Measurements from ENCODE around the gene SETBP1. TPM values are rescaled to one million over a fixed set of nuclear protein-coding genes. Genes with fewer than 3 reads are reported as not detected.

Gene SETBP1
- total and polyA plus RNA-seq, 2 of the 8 experiments (the other 6 are each of a cell fraction or from before 2014, with no cell fraction given): 2.0 to 6.5 TPM

- Histone ChIP-seq H3K36me3 (ENCODE audit: control insufficient read depth in 2 of 4, insufficient read depth in 4 of 4, low read length in 3 of 4) (no peaks in the 10 kb centered on the region), H2BK120ac (replicated peaks; ENCODE audit: low read depth, low read length) (no peak overlapping the region), H3K18ac (ENCODE audit: extremely low read depth, low read length) (no peak overlapping the region), H3K56ac (replicated peaks; ENCODE audit: insufficient read length, low read depth, low read length) (no peak overlapping the region), H4K5ac (ENCODE audit: insufficient read length, low read depth, low read length) (no peak overlapping the region), H3K9me3 (ENCODE audit: insufficient read depth in 2 of 2, low read depth in 1 of 2, low read length in 1 of 2) (no peaks in the 10 kb centered on the region), H3K79me1 (ENCODE audit: low read depth, low read length) (no peaks in the 10 kb centered on the region), H3K4ac (replicated peaks; ENCODE audit: insufficient read length, low read depth, low read length) (no peak overlapping the region), H3K9ac (replicated peaks in 1 of 4; ENCODE audit: extremely low read depth in 1 of 4, low read depth in 3 of 4, low read length in 3 of 4) (no peak overlapping the region), H3K79me2 (ENCODE audit: control insufficient read depth in 1 of 2, insufficient read depth in 2 of 2, low read length in 2 of 2) (no peaks in the 10 kb centered on the region), H4K8ac (ENCODE audit: extremely low read depth, insufficient read depth, low read length) (no peak overlapping the region), H2BK20ac (ENCODE audit: low read length) (no peak overlapping the region), H3K4me1 (replicated peaks in 1 of 4; ENCODE audit: control insufficient read depth in 3 of 4, insufficient read depth in 4 of 4, low read length in 3 of 4) (peaks cover 0 to 10% (median 0%) of the 10 kb centered on the region in 4 experiments; a peak in 1 of 7 replicates), H3K14ac (ENCODE audit: insufficient read length) (no peak overlapping the region), H3K23me2 (ENCODE audit: low read depth, low read length) (no peaks in the 10 kb centered on the region), H3K23ac (ENCODE audit: insufficient read length) (no peak overlapping the region), H4K91ac (replicated peaks; ENCODE audit: insufficient read length, low read length) (no peak overlapping the region), H4K20me1 (replicated peaks in 1 of 2; ENCODE audit: control insufficient read depth in 1 of 2, insufficient read depth in 2 of 2, low read length in 2 of 2) (no peaks in the 10 kb centered on the region), H3K4me3 (ENCODE audit: extremely low read depth in 1 of 4, insufficient read depth in 2 of 4, low read depth in 3 of 4, low read length in 4 of 4) (no peak overlapping the region), H2AFZ (ENCODE audit: low read length) (no peak overlapping the region), H3K27ac (ENCODE audit: low read depth, low read length) (no peak overlapping the region), H2AK5ac (ENCODE audit: low read depth, low read length) (no peak overlapping the region), H2BK12ac (ENCODE audit: low read depth, low read length) (no peak overlapping the region), H2BK5ac (ENCODE audit: low read depth, low read length) (no peak overlapping the region), H3K4me2 (ENCODE audit: insufficient read depth in 1 of 2, low read depth in 2 of 2, low read length in 2 of 2) (no peak overlapping the region), H2BK15ac (ENCODE audit: low read length) (no peak overlapping the region), H3K27me3 (replicated peaks in 1 of 4; ENCODE audit: control insufficient read depth in 3 of 4, extremely low read depth in 1 of 4, insufficient read depth in 3 of 4, low read length in 3 of 4) (no peaks in the 10 kb centered on the region)
- CTCF ChIA-PET (ENCODE audit: partially characterized antibody): interaction anchor here (1.0 kb wide), 1 partner anchor 9 kb away, joined by 5 read pairs; no protein-coding TSS in a partner anchor
- POLR2A ChIA-PET (ENCODE audit: partially characterized antibody): no interaction called here
- DNase-seq (ENCODE audit: low read depth in 1 of 2, low spot score in 2 of 2): no peak
- 97% methylated on average over 9 of the region's 9 CpGs; no CpG with 5 or more reads in 1 of the 2 experiments for WGBS, 2 experiments (ENCODE audit: extremely low coverage in 1 of 2, insufficient coverage in 1 of 2, insufficient read length in 1 of 2, insufficient replicate concordance in 2 of 2, low coverage in 1 of 2, low lambda C conversion rate in 2 of 2, missing lambda C conversion rate in 1 of 2)
- FAIRE-seq: no peak
- TF ChIP-seq HDAC6 (IDR thresholded peaks at IDR 0.05; ENCODE audit: low read depth, low read length) (no peak), GTF2F1 (IDR thresholded peaks at IDR 0.05; ENCODE audit: borderline replicate concordance, low read depth, low read length) (no peak), RBBP5 (IDR thresholded peaks at IDR 0.05; ENCODE audit: borderline replicate concordance, low read depth, low read length) (no peak), SIRT6 (IDR thresholded peaks at IDR 0.05; ENCODE audit: low read length) (no peak), POLR2AphosphoS5 (IDR thresholded peaks at IDR 0.05; ENCODE audit: low read depth, low read length) (no peak), SP1 (IDR thresholded peaks at IDR 0.05; ENCODE audit: low read depth, low read length) (no peak), BRCA1 (IDR thresholded peaks at IDR 0.05; ENCODE audit: low read depth, low read length) (no peak), SP2 (IDR thresholded peaks at IDR 0.05; ENCODE audit: low read length) (no peak), MAFK (IDR thresholded peaks at IDR 0.05; ENCODE audit: low read depth, low read length) (no peak), RXRA (IDR thresholded peaks at IDR 0.05; ENCODE audit: insufficient read depth, low read depth, low read length) (no peak), BACH1 (IDR thresholded peaks at IDR 0.05; ENCODE audit: low read length) (no peak), EZH2 (IDR thresholded peaks at IDR 0.05; ENCODE audit: low read depth, low read length, severe bottlenecking) (no peak), CBX8 (IDR thresholded peaks at IDR 0.05; ENCODE audit: borderline replicate concordance, low read depth, low read length) (no peak)
- TF ChIP-seq, protein P1, sequence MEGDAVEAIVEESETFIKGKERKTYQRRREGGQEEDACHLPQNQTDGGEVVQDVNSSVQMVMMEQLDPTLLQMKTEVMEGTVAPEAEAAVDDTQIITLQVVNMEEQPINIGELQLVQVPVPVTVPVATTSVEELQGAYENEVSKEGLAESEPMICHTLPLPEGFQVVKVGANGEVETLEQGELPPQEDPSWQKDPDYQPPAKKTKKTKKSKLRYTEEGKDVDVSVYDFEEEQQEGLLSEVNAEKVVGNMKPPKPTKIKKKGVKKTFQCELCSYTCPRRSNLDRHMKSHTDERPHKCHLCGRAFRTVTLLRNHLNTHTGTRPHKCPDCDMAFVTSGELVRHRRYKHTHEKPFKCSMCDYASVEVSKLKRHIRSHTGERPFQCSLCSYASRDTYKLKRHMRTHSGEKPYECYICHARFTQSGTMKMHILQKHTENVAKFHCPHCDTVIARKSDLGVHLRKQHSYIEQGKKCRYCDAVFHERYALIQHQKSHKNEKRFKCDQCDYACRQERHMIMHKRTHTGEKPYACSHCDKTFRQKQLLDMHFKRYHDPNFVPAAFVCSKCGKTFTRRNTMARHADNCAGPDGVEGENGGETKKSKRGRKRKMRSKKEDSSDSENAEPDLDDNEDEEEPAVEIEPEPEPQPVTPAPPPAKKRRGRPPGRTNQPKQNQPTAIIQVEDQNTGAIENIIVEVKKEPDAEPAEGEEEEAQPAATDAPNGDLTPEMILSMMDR (IDR thresholded peaks at IDR 0.05; ENCODE audit: control extremely low read depth in 1 of 3, insufficient read depth in 1 of 3, low read depth in 1 of 3, low read length in 3 of 3): no peak
Measured at GRCh38 chr18:44732238-44732563, 51.5 kb downstream of the SETBP1 start.

Measured in H1 (cell line).